Measurements from ENCODE around the gene BRINP2. TPM values are rescaled to one million over a fixed set of nuclear protein-coding genes. Genes with fewer than 3 reads are reported as not detected.

The BRINP2 gene, protein sequence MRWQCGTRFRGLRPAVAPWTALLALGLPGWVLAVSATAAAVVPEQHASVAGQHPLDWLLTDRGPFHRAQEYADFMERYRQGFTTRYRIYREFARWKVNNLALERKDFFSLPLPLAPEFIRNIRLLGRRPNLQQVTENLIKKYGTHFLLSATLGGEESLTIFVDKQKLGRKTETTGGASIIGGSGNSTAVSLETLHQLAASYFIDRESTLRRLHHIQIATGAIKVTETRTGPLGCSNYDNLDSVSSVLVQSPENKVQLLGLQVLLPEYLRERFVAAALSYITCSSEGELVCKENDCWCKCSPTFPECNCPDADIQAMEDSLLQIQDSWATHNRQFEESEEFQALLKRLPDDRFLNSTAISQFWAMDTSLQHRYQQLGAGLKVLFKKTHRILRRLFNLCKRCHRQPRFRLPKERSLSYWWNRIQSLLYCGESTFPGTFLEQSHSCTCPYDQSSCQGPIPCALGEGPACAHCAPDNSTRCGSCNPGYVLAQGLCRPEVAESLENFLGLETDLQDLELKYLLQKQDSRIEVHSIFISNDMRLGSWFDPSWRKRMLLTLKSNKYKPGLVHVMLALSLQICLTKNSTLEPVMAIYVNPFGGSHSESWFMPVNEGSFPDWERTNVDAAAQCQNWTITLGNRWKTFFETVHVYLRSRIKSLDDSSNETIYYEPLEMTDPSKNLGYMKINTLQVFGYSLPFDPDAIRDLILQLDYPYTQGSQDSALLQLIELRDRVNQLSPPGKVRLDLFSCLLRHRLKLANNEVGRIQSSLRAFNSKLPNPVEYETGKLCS
- polyA plus RNA-seq (2013, experiment 1 of 2) = 0.44 TPM
- 0.34 TPM for polyA plus RNA-seq (2013, experiment 2 of 2)

DNA sequence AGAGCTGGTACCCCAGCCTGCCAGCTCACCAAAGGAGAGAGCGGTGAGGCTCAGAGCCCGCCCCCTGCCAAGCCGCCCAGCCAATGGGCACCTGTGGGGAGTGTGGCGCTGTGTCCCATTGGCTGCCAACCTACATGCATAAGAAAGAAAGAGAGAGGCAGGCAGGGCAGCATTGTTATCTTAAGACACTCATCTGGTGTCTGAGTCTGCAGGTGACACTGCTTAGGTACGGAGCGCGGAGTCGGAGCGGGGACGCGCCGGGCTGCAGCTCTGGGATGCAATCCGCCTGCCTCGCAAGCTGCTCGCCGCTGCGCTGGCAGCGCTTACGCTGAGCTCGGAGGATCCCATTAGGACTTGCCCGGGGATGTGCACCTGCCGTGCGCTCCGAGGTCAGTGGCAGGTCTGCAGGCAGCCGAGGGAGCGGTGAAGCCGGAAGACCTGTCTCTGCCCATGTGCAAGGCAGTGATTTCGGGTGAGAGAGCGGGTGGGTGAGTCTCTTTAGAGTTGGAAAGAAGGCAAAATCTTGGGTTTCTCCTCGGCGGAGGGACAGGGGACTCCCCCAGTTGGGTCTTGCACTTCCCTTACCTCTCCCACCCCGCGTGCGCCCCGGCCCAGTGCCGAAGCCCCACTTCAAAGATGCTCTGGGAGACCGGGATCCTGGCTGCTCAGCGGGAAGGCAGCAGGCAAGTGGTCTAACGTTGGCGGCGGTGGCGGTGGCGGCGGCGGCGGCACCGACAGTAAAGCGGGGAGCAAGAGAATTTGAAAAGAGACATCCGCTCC lies at the start of gene BRINP2:
Gene BRINP2 (plus strand): TSS at position 203 of the 780 bp plus-strand sequence. CDS start 58,919 bp downstream, outside the sequence.
- Histone ChIP-seq H2AFZ (ENCODE audit: low read depth, low read length) (peak within 1 kb of the TSS; percentile 29), H3K14ac (ENCODE audit: low read length in 2 of 2) (peak within 1 kb of the TSS in 1 of 2 experiments; percentile 82), H3K4me1 (ENCODE audit: control insufficient read depth, insufficient read depth, low read depth, low read length) (peaks cover 9% of the 10 kb centered on the region), H2BK120ac (ENCODE audit: low read depth, low read length) (no peak within 1 kb of the TSS), H3K4me3 (ENCODE audit: insufficient read depth in 1 of 2, low read depth in 1 of 2, low read length in 2 of 2) (peak within 1 kb of the TSS; percentile 54 to 79), H3K4me2 (ENCODE audit: low read length, poor library complexity, severe bottlenecking) (peak within 1 kb of the TSS; percentile 87), H3K23ac (ENCODE audit: low read length in 2 of 2) (peak within 1 kb of the TSS in 1 of 2 experiments; percentile 86), H3K36me3 (ENCODE audit: control insufficient read depth in 1 of 2, insufficient read depth in 2 of 2, low read depth in 1 of 2, low read length in 2 of 2) (no peaks in the 10 kb centered on the region), H2BK15ac (ENCODE audit: low read depth, poor library complexity, severe bottlenecking) (no peak within 1 kb of the TSS), H3K27me3 (ENCODE audit: control insufficient read depth in 1 of 2, insufficient read depth in 1 of 2, low read length in 2 of 2) (peaks cover 67 to 81% of the 10 kb centered on the region in 2 experiments), H3K9me3 (ENCODE audit: control insufficient read depth, low read length) (no peaks in the 10 kb centered on the region), H3K27ac (ENCODE audit: low read length, poor library complexity, severe bottlenecking) (no peak within 1 kb of the TSS), H4K8ac (ENCODE audit: low read length) (no peak within 1 kb of the TSS), H3K79me1 (replicated peaks; ENCODE audit: low read length, poor library complexity, severe bottlenecking) (no peaks in the 10 kb centered on the region), H2AK5ac (ENCODE audit: low read length, severe bottlenecking) (no peak within 1 kb of the TSS), H3K9ac (ENCODE audit: low read length) (no peak within 1 kb of the TSS), H4K91ac (ENCODE audit: low read length) (no peak within 1 kb of the TSS), H3K18ac (ENCODE audit: low read depth in 1 of 2, low read length in 2 of 2) (no peak within 1 kb of the TSS), H2BK12ac (ENCODE audit: low read length in 2 of 2) (no peak within 1 kb of the TSS), H3K4ac (ENCODE audit: low read depth in 1 of 2, low read length in 2 of 2) (no peak within 1 kb of the TSS), H2BK5ac (ENCODE audit: low read depth, low read length, poor library complexity, severe bottlenecking) (no peak within 1 kb of the TSS)
- DNase-seq = peak; percentile 57
- WGBS = 3% methylated on average over 49 of the region's 49 CpGs

DNA sequence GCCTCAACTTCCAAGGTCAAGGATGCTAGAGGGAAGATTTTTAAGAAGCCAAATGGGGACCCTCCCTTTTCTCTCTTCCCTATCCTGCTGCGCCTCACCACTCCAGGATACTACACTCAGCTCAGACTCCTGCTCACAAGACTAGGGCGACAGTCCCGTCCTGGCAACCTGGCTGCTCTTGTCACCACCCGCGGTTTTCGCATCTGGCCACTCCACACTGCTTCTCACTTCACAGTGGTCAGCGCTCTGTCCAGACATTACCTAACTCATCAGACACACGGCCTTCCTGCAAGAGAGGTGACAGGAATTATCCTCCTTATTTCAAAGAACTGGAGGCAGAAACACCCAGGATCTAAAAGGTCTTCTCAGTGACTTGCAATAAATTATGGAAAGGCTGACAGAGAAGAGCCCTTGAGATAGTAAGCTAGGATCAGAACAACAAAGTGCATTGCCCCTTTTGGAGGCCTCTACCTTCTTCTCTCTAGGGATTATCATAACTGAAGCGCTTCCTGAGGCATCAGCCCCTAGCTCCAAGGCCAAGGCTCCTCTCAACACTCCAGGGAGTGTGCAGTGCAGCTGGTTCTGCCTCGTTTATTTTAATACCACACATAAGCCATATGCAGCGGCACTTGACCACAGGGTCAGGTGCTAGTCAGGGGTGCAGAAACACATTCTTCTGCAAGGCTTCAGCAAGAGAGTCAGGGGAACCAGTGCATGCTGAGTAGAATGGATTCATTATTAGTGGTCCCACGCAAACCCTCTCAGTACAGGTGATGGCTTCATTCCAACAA lies 48.1 kb upstream of the BRINP2 start:
- no peaks in the 10 kb centered on the region for H3K9me3 ChIP-seq (ENCODE audit: control insufficient read depth, low read length)
- no peak overlapping the region for H2BK120ac ChIP-seq (ENCODE audit: low read depth, low read length)
- no peak overlapping the region for H3K14ac ChIP-seq (ENCODE audit: low read length in 2 of 2)
- peaks cover 3 to 20% of the 10 kb centered on the region in 2 experiments for H3K27me3 ChIP-seq (ENCODE audit: control insufficient read depth in 1 of 2, insufficient read depth in 1 of 2, low read length in 2 of 2)
- H3K4me1 ChIP-seq (ENCODE audit: control insufficient read depth, insufficient read depth, low read depth, low read length) = no peaks in the 10 kb centered on the region
- no peak for DNase-seq
- H2AK5ac ChIP-seq (ENCODE audit: low read length, severe bottlenecking) = no peak overlapping the region
- no peak overlapping the region for H3K9ac ChIP-seq (ENCODE audit: low read length)
- no peak overlapping the region for H3K23ac ChIP-seq (ENCODE audit: low read length in 2 of 2)
- no peak overlapping the region for H3K4ac ChIP-seq (ENCODE audit: low read depth in 1 of 2, low read length in 2 of 2)
- H2AFZ ChIP-seq (ENCODE audit: low read depth, low read length) = no peak overlapping the region
- no peak overlapping the region for H2BK5ac ChIP-seq (ENCODE audit: low read depth, low read length, poor library complexity, severe bottlenecking)
- no peak overlapping the region for H3K27ac ChIP-seq (ENCODE audit: low read length, poor library complexity, severe bottlenecking)
- H4K91ac ChIP-seq (ENCODE audit: low read length) = no peak overlapping the region
- no peak overlapping the region for H3K4me3 ChIP-seq (ENCODE audit: insufficient read depth in 1 of 2, low read depth in 1 of 2, low read length in 2 of 2)
- WGBS = 71% methylated on average over 12 of the region's 12 CpGs
- H2BK12ac ChIP-seq (ENCODE audit: low read length in 2 of 2) = no peak overlapping the region
- no peak overlapping the region for H3K18ac ChIP-seq (ENCODE audit: low read depth in 1 of 2, low read length in 2 of 2)
- H3K79me1 ChIP-seq (replicated peaks; ENCODE audit: low read length, poor library complexity, severe bottlenecking) = no peaks in the 10 kb centered on the region
- no peak overlapping the region for H3K4me2 ChIP-seq (ENCODE audit: low read length, poor library complexity, severe bottlenecking)
- no peak overlapping the region for H2BK15ac ChIP-seq (ENCODE audit: low read depth, poor library complexity, severe bottlenecking)
- H3K36me3 ChIP-seq (ENCODE audit: control insufficient read depth in 1 of 2, insufficient read depth in 2 of 2, low read depth in 1 of 2, low read length in 2 of 2) = no peaks in the 10 kb centered on the region
- no peak overlapping the region for H4K8ac ChIP-seq (ENCODE audit: low read length)

DNA sequence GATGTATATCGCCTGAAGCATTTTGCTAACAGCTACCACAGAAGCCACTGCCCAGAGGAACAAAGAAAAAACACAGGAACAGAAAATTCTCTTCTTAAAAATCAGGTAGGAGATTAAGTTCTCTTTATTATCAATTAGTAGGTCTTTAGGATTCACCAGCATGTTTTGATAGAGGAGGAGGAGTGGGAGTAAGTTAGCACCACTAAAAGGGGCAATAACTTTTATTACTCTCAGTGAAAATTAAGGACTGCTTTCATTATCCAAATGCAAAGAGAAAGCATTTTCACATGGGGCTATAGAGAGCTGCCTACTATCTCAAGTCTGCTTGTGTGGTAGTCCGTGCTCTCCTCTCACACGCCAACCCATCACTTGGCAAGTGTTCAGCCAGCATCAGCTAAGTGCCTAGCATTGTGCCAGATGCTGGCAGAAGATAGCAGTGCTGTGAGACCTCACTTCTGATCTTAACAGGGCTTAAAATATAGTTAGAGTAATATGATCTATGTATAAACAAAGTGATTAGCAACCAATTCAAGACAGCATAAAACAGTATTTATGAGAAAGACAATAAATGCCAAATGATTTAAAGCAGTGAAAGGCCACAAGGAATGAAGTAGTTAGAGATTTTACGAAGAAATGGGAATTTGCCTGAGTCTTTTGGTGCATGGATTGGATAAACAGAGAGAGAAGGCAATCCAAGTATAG lies 46.0 kb upstream of the BRINP2 start:
- Histone ChIP-seq H3K14ac (ENCODE audit: low read length in 2 of 2) (no peak overlapping the region), H2BK15ac (ENCODE audit: low read depth, poor library complexity, severe bottlenecking) (no peak overlapping the region), H3K4me2 (ENCODE audit: low read length, poor library complexity, severe bottlenecking) (no peak overlapping the region), H3K18ac (ENCODE audit: low read depth in 1 of 2, low read length in 2 of 2) (no peak overlapping the region), H3K4ac (ENCODE audit: low read depth in 1 of 2, low read length in 2 of 2) (no peak overlapping the region), H2AK5ac (ENCODE audit: low read length, severe bottlenecking) (no peak overlapping the region), H3K23ac (ENCODE audit: low read length in 2 of 2) (no peak overlapping the region), H3K4me3 (ENCODE audit: insufficient read depth in 1 of 2, low read depth in 1 of 2, low read length in 2 of 2) (no peak overlapping the region), H3K9me3 (ENCODE audit: control insufficient read depth, low read length) (no peaks in the 10 kb centered on the region), H3K27me3 (ENCODE audit: control insufficient read depth in 1 of 2, insufficient read depth in 1 of 2, low read length in 2 of 2) (peaks cover 3 to 15% of the 10 kb centered on the region in 2 experiments), H4K8ac (ENCODE audit: low read length) (no peak overlapping the region), H2AFZ (ENCODE audit: low read depth, low read length) (no peak overlapping the region), H2BK5ac (ENCODE audit: low read depth, low read length, poor library complexity, severe bottlenecking) (no peak overlapping the region), H3K79me1 (replicated peaks; ENCODE audit: low read length, poor library complexity, severe bottlenecking) (no peaks in the 10 kb centered on the region), H2BK120ac (ENCODE audit: low read depth, low read length) (no peak overlapping the region), H3K27ac (ENCODE audit: low read length, poor library complexity, severe bottlenecking) (no peak overlapping the region), H4K91ac (ENCODE audit: low read length) (no peak overlapping the region), H3K9ac (ENCODE audit: low read length) (no peak overlapping the region), H3K4me1 (ENCODE audit: control insufficient read depth, insufficient read depth, low read depth, low read length) (no peaks in the 10 kb centered on the region), H2BK12ac (ENCODE audit: low read length in 2 of 2) (no peak overlapping the region), H3K36me3 (ENCODE audit: control insufficient read depth in 1 of 2, insufficient read depth in 2 of 2, low read depth in 1 of 2, low read length in 2 of 2) (no peaks in the 10 kb centered on the region)
- DNase-seq = no peak
- WGBS = 73% methylated on average over 3 of the region's 4 CpGs

All from mesenchymal stem cell (in vitro differentiated cells and primary cell).